IMR-90 (cell line): ENCODE data around the gene PCDHGB7. TPM values are rescaled to one million over a fixed set of nuclear protein-coding genes. Genes with fewer than 3 reads are reported as not detected.

Experiments used
- ATAC-seq: fragments of 200-7000 bp; cut with Tn5 transposase; 2 replicates; pipeline ENCODE4 v1.9.1; 2020; ENCODE audit warnings: low read depth, mild to moderate bottlenecking, moderate library complexity
- BruUV-seq: library from RNA; stranded (reverse); fragments of 400-500 nt; replicated peaks from 2 replicates; lab custom pipeline; 2021; lab: Mats Ljungman, UMichigan
- CTCF ChIA-PET: fragments of 300-600 bp; formaldehyde crosslinking; extraction: SDS; loops from one replicate; lab custom pipeline; 2021; ENCODE audit warnings: antibody characterized with exemption; lab: Yijun Ruan, JAX
- POLR2A ChIA-PET: fragments of 300-600 bp; sonication (Branson Sonifier 250); formaldehyde crosslinking; loops from one replicate; lab custom pipeline; 2022; ENCODE audit warnings: antibody characterized with exemption; ENCODE audit not compliant: unreplicated experiment; lab: Charles Lee
- DNase-seq: peaks from one replicate; pipeline ENCODE4 v3.0.0; 2013
- H2AFZ ChIP-seq: replicated peaks from 2 replicates; pipeline ENCODE3; 2013; ENCODE audit warnings: low read length, mild to moderate bottlenecking; ENCODE audit not compliant: poor library complexity
- H2AK5ac ChIP-seq: 2 replicates; pipeline ENCODE4 v1.6.1; 2013; ENCODE audit warnings: low read depth, low read length, inconsistent platforms
- H2AK9ac ChIP-seq: replicated peaks from 2 replicates; pipeline ENCODE3; 2013; ENCODE audit warnings: mild to moderate bottlenecking, low read depth, low read length, moderate library complexity; ENCODE audit not compliant: poor library complexity
- H2BK120ac ChIP-seq: 2 replicates; pipeline ENCODE4 v1.6.1; 2013; ENCODE audit warnings: low read depth, low read length, inconsistent platforms
- H2BK15ac ChIP-seq: 3 replicates; pipeline ENCODE4 v1.6.1; 2013; ENCODE audit warnings: low read depth, low read length, inconsistent platforms
- H2BK20ac ChIP-seq: 2 replicates; pipeline ENCODE4 v1.6.1; 2013; ENCODE audit warnings: low read depth, mild to moderate bottlenecking, inconsistent platforms, low read length, moderate library complexity
- H2BK5ac ChIP-seq: 2 replicates; pipeline ENCODE4 v1.6.1; 2013; ENCODE audit warnings: mild to moderate bottlenecking, low read depth, low read length, inconsistent platforms; ENCODE audit not compliant: poor library complexity, severe bottlenecking
- H3K14ac ChIP-seq: replicated peaks from 2 replicates; pipeline ENCODE4 v1.6.1; 2013; ENCODE audit warnings: low read depth, low read length, inconsistent platforms
- H3K18ac ChIP-seq: 2 replicates; pipeline ENCODE4 v1.6.1; 2013; ENCODE audit warnings: low read depth, low read length, control low read depth
- H3K23ac ChIP-seq: 2 replicates; pipeline ENCODE4 v1.6.1; 2013; ENCODE audit warnings: low read depth, low read length, inconsistent platforms
- H3K27ac ChIP-seq: 2 replicates; pipeline ENCODE4 v1.5.1; 2013; ENCODE audit warnings: mild to moderate bottlenecking, control low read depth, low read length; ENCODE audit not compliant: insufficient read depth
- H3K27me3 ChIP-seq: 2 replicates; pipeline ENCODE4 v1.6.1; 2013; ENCODE audit warnings: low read length; ENCODE audit not compliant: control insufficient read depth, insufficient read depth
- H3K36me3 ChIP-seq: 2 replicates; pipeline ENCODE4 v1.6.1; 2013; ENCODE audit warnings: low read length, mixed read lengths; ENCODE audit not compliant: control insufficient read depth, insufficient read depth
- H3K4ac ChIP-seq: 2 replicates; pipeline ENCODE4 v1.6.1; 2013; ENCODE audit warnings: low read depth, low read length, inconsistent platforms
- H3K4me1 ChIP-seq: 2 replicates; pipeline ENCODE4 v1.6.1; 2013; ENCODE audit warnings: low read length, mixed read lengths; ENCODE audit not compliant: control insufficient read depth, insufficient read depth
- H3K4me2 ChIP-seq: 2 replicates; pipeline ENCODE4 v1.6.1; 2013; ENCODE audit warnings: low read depth, mild to moderate bottlenecking, control low read depth, low read length, moderate library complexity
- H3K4me3 ChIP-seq: 2 replicates; pipeline ENCODE4 v1.5.1; 2013; ENCODE audit warnings: low read depth, mild to moderate bottlenecking, control low read depth, low read length, moderate library complexity; ENCODE audit not compliant: insufficient read depth
- H3K56ac ChIP-seq: 2 replicates; pipeline ENCODE4 v1.6.1; 2013; ENCODE audit warnings: low read length, inconsistent platforms; ENCODE audit not compliant: insufficient read depth; ENCODE audit errors: extremely low read depth
- H3K79me1 ChIP-seq, 2 experiments: 2 replicates each; pipeline ENCODE4 v1.6.1; 2013; ENCODE audit warnings: low read length in 2 of 2, inconsistent platforms in 1 of 2, low read depth in 1 of 2
- H3K9ac ChIP-seq: 2 replicates; pipeline ENCODE4 v1.6.1; 2013; ENCODE audit warnings: low read depth, low read length, control low read depth
- H3K9me1 ChIP-seq: 2 replicates; pipeline ENCODE4 v1.6.1; 2013; ENCODE audit warnings: low read length, inconsistent platforms; ENCODE audit not compliant: insufficient read depth
- H3K9me3 ChIP-seq: 2 replicates; pipeline ENCODE4 v1.6.1; 2013; ENCODE audit warnings: low read length; ENCODE audit not compliant: control insufficient read depth, insufficient read depth
- H4K20me1 ChIP-seq: 2 replicates; pipeline ENCODE4 v1.6.1; 2013; ENCODE audit warnings: low read length, inconsistent platforms; ENCODE audit not compliant: insufficient read depth
- H4K5ac ChIP-seq: 2 replicates; pipeline ENCODE4 v1.6.1; 2013; ENCODE audit warnings: mild to moderate bottlenecking, low read depth, low read length, control low read depth
- H4K8ac ChIP-seq, 2 experiments: 2 replicates each; pipeline ENCODE4 v1.6.1; 2013; ENCODE audit warnings: low read depth in 2 of 2, low read length in 2 of 2, control low read depth in 1 of 2, inconsistent platforms in 1 of 2
- H4K91ac ChIP-seq: 2 replicates; pipeline ENCODE4 v1.6.1; 2013; ENCODE audit warnings: low read depth, low read length, inconsistent platforms; ENCODE audit not compliant: insufficient read depth
- BHLHE40 ChIP-seq: fragments of 150-350 bp; IDR thresholded peaks from 2 replicates; pipeline ENCODE4 v1.6.1; 2016; ENCODE audit warnings: mild to moderate bottlenecking, low read depth, low read length
- CEBPB ChIP-seq: IDR thresholded peaks from 2 replicates; pipeline ENCODE4 v1.6.1; 2012; ENCODE audit warnings: low read depth, low read length, improper control_type of control experiment
- CHD1 ChIP-seq: IDR thresholded peaks from 2 replicates; pipeline ENCODE4 v1.6.1; 2012; ENCODE audit warnings: low read depth, low read length, improper control_type of control experiment
- FOS ChIP-seq: fragments of 150-350 bp; IDR thresholded peaks from 2 replicates; pipeline ENCODE4 v1.6.1; 2016; ENCODE audit warnings: low read depth, low read length
- MAFK ChIP-seq: IDR thresholded peaks from 2 replicates; pipeline ENCODE4 v1.6.1; 2012; ENCODE audit warnings: low read depth, low read length, improper control_type of control experiment
- MAZ ChIP-seq: IDR thresholded peaks from 2 replicates; pipeline ENCODE4 v1.6.1; 2012; ENCODE audit warnings: low read depth, mild to moderate bottlenecking, low read length, improper control_type of control experiment, moderate library complexity, borderline replicate concordance
- POLR2A ChIP-seq: IDR thresholded peaks from 2 replicates; pipeline ENCODE4 v1.6.1; 2012; ENCODE audit warnings: mild to moderate bottlenecking, low read depth, low read length
- RAD21 ChIP-seq: IDR thresholded peaks from 2 replicates; pipeline ENCODE4 v1.6.1; 2012; ENCODE audit warnings: low read length, improper control_type of control experiment
- RCOR1 ChIP-seq: IDR thresholded peaks from 2 replicates; pipeline ENCODE4 v1.6.1; 2012; ENCODE audit warnings: mild to moderate bottlenecking, low read length, improper control_type of control experiment; ENCODE audit not compliant: insufficient replicate concordance
- RFX5 ChIP-seq: IDR thresholded peaks from 2 replicates; pipeline ENCODE4 v1.8.0; 2012; ENCODE audit warnings: low read depth, mild to moderate bottlenecking, low read length, moderate library complexity
- SMC3 ChIP-seq: fragments of 150-350 bp; IDR thresholded peaks from 2 replicates; pipeline ENCODE4 v1.6.1; 2016; ENCODE audit warnings: low read depth, mild to moderate bottlenecking, antibody characterized with exemption, low read length, moderate library complexity
- WGBS, 2 experiments: methylation state at CpG; one replicate each; pipeline versions ENCODE4 v1.1.5 to v1.1.7; 2013; ENCODE audit warnings: missing lambda C conversion rate in 2 of 2; ENCODE audit not compliant: insufficient read length in 1 of 2; ENCODE audit errors: extremely low coverage in 2 of 2; 5-methylcytosine and 5-hydroxymethylcytosine counted together
- dilution Hi-C: fragments of 300-500 bp; cut with HindIII; formaldehyde crosslinking; loops from one replicate; pipeline ENCODE4 v1.14.3; 2018; ENCODE audit warnings: low sequenced_read_pairs; ENCODE audit not compliant: unreplicated experiment
- in situ Hi-C: fragments of 300-500 bp; cut with MboI; formaldehyde crosslinking; loops from 3 replicates; pipeline ENCODE4 v1.14.3; 2019; ENCODE audit warnings: low sequenced_read_pairs, inconsistent platforms, mixed read lengths
- intact Hi-C: fragments of 100-400 bp; cut with micrococcal nuclease; formaldehyde crosslinking; loops from 2 replicates; pipeline ENCODE4 v1.10.0; 2022
- polyA plus RNA-seq, 3 experiments: library from polyadenylated mRNA; depleted of rRNA; stranded (reverse); fragments of >200 nt; gene quantifications; 2 replicates each; pipeline ENCODE4 v1.2.3, GENCODE V29; 2012; ENCODE audit warnings: low replicate concordance in 1 of 3
- total RNA-seq: library from RNA; depleted of rRNA; stranded (reverse); fragments of >200 nt; gene quantifications from 2 replicates; pipeline ENCODE4 v1.2.3, GENCODE V29; 2012
- TF ChIP-seq, protein P1 (sequence below): fragments of 150-350 bp; IDR thresholded peaks from 2 replicates; pipeline ENCODE4 v1.6.1; 2017; ENCODE audit warnings: mild to moderate bottlenecking, antibody characterized with exemption, low read length, low read depth

The PCDHGB7 gene
- total and polyA plus RNA-seq, 2 of the 4 experiments (the other 2 are of a cell fraction): 6.3 to 8.1 TPM

DNA sequence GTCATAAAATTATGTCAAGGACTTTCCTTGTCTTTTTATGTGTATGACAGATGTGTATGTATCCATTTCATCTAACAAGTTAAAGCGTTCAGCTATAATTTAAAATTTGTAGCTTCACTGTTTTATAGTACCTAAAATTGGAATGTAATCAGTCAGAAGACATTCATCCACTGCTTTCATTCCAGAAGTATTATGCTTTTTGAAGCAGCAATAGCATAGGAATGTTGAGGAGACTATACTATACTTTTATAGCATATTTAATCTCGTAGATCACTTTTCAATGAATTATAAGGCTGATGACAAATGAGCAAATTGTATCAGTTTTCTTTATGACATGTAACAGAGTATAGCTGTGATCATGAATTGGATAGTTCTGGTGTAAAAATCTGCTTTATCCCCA is 19.7 kb downstream of the PCDHGB7 start:
- Histone ChIP-seq H3K27ac (no peak overlapping the region), H3K36me3 (peaks cover 11% of the 10 kb centered on the region), H3K23ac (no peak overlapping the region), H4K91ac (no peak overlapping the region), H3K4me3 (no peak overlapping the region), H2AK5ac (no peak overlapping the region), H3K9me1 (no peaks in the 10 kb centered on the region), H3K9ac (no peak overlapping the region), H3K4me1 (peaks cover 2% of the 10 kb centered on the region; the same call in 1 of the 2 replicates), H3K14ac (no peak overlapping the region), H3K27me3 (no peaks in the 10 kb centered on the region), H4K8ac (no peak overlapping the region), H4K5ac (no peak overlapping the region), H3K79me1 (peaks cover 25 to 32% of the 10 kb centered on the region in 2 experiments), H2BK20ac (no peak overlapping the region), H3K4ac (no peak overlapping the region), H2BK15ac (no peak overlapping the region), H4K20me1 (no peaks in the 10 kb centered on the region), H2AFZ (no peak overlapping the region), H3K4me2 (peak overlapping the region; percentile 63; the same call in 1 of the 2 replicates), H3K56ac (no peak overlapping the region), H3K18ac (no peak overlapping the region), H2BK120ac (no peak overlapping the region), H2BK5ac (peak overlapping the region; percentile 72), H2AK9ac (no peak overlapping the region), H3K9me3 (peaks cover 13% of the 10 kb centered on the region; the same call in 1 of the 2 replicates)
- intact Hi-C loops: no loop called here
- in situ Hi-C loops: no loop called here
- dilution Hi-C loops: no loop called here
- ChIA-PET POLR2A (no interaction called here), CTCF (interaction anchor here (1.0 to 1.2 kb wide), 3 partner anchors 9 to 155 kb away, joined by 3 to 5 read pairs (median 4); partner anchors contain the start of gene PCDHGA11)
- no TSS peak for BruUV-seq
- TF ChIP-seq, protein P1, sequence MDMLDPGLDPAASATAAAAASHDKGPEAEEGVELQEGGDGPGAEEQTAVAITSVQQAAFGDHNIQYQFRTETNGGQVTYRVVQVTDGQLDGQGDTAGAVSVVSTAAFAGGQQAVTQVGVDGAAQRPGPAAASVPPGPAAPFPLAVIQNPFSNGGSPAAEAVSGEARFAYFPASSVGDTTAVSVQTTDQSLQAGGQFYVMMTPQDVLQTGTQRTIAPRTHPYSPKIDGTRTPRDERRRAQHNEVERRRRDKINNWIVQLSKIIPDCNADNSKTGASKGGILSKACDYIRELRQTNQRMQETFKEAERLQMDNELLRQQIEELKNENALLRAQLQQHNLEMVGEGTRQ: no peak
- TF ChIP-seq CEBPB (no peak), FOS (no peak), RCOR1 (no peak), CHD1 (no peak), BHLHE40 (no peak), MAZ (no peak), POLR2A (no peak), SMC3 (no peak), RAD21 (no peak), RFX5 (no peak), MAFK (no peak)
- ATAC-seq: peak; percentile 75
- DNase-seq: peak; percentile 52
- no CpG with 5 or more reads among the region's 2 CpGs for WGBS, 2 experiments
